Thymus (tissue), 14 donors: ENCODE results near the gene FAM234B. TPM values are rescaled to one million over a fixed set of nuclear protein-coding genes. Genes with fewer than 3 reads are reported as not detected.

Experiments
- DNase-seq, 9 donors: peaks; one replicate each; pipeline ENCODE4 v3.0.0-alpha.2; 2013; ENCODE audit warnings: low spot score in 9 of 9, low read depth in 6 of 9, missing footprints in 1 of 9
- H3K27ac ChIP-seq, 2 donors: one replicate each; pipeline ENCODE4 v1.5.1; 2013; ENCODE audit warnings: control low read depth in 1 of 2, low read depth in 1 of 2, low read length in 1 of 2, mild to moderate bottlenecking in 1 of 2, moderate library complexity in 1 of 2
- H3K27me3 ChIP-seq, 2 donors: one replicate each; pipeline ENCODE4 v1.5.1; 2013; ENCODE audit warnings: low read length in 1 of 2; ENCODE audit not compliant: control insufficient read depth in 2 of 2, insufficient read depth in 1 of 2
- H3K36me3 ChIP-seq, 2 donors: one replicate each; pipeline ENCODE4 v1.5.1; 2013; ENCODE audit warnings: low read length in 1 of 2, mild to moderate bottlenecking in 1 of 2, moderate library complexity in 1 of 2; ENCODE audit not compliant: control insufficient read depth in 2 of 2, insufficient read depth in 2 of 2
- H3K4me1 ChIP-seq, 2 donors: one replicate each; pipeline ENCODE4 v1.5.1; 2013; ENCODE audit warnings: low read length in 2 of 2; ENCODE audit not compliant: control insufficient read depth in 2 of 2, insufficient read depth in 2 of 2
- H3K4me3 ChIP-seq, 2 donors: one replicate each; pipeline ENCODE4 v1.5.1; 2013; ENCODE audit warnings: low read length in 2 of 2, control low read depth in 1 of 2, mild to moderate bottlenecking in 1 of 2
- H3K9me3 ChIP-seq, 2 donors: one replicate each; pipeline ENCODE4 v1.5.1; 2013; ENCODE audit warnings: low read length in 1 of 2, mild to moderate bottlenecking in 1 of 2; ENCODE audit not compliant: control insufficient read depth in 2 of 2, insufficient read depth in 1 of 2
- WGBS: extraction: QIAGEN DNeasy Blood & Tissue Kit; methylation state at CpG from one replicate; pipeline ENCODE4 v1.1.7; 2013; 5-methylcytosine and 5-hydroxymethylcytosine counted together
- long read RNA-seq, 10 donors: transcript quantifications; one replicate each; lab custom pipeline, GENCODE V29; 2026
- polyA plus RNA-seq: library from polyadenylated mRNA; stranded (reverse); fragments of 200-250 nt; gene quantifications from one replicate; pipeline ENCODE4 v1.2.3, GENCODE V29; 2013
- total RNA-seq: library from RNA; stranded (reverse); fragments of 120-200 nt; gene quantifications from one replicate; pipeline ENCODE4 v1.2.4, GENCODE V29; 2013
- donor health status: healthy.

The FAM234B gene, protein sequence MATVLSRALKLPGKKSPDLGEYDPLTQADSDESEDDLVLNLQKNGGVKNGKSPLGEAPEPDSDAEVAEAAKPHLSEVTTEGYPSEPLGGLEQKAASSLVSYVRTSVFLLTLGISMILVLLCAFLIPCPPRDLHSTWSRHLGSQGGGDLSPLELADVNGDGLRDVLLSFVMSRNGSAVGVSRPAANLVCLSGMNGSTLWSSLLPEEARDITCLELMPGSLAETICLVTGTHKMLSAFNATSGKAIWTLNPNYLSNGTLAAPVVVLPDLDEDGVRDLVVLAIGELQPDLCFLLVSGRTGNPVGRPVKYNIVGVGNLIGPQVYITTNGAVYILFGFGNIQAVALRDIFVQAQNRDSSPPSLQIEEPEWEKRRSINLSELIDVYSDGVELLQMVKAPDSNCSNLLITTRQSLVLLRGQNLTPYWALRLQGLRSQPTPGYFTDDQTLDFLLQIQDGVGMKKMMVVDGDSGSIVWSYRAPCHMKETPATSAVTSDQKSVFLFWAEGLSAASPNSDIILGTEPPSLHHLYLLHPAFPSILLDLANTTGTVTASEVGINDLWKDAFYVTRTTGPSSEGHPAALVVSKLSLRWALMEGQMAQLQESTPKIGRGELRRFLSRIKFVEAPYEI
- 4.1 TPM for total RNA-seq
- 3.8 TPM for polyA plus RNA-seq
- long read RNA-seq, donor 1 = 0 reads
- long read RNA-seq, donor 2 = 0 reads
- long read RNA-seq, donor 3 = 0 reads
- long read RNA-seq, donor 4 = 0 reads
- long read RNA-seq, donor 5, full-length matches to known transcripts = 1 of 1 reads
- long read RNA-seq, donor 5, partial matches to known transcripts = 0 of 1 reads
- long read RNA-seq, donor 5, other reads (novel, unspliced or antisense) = 0 of 1 reads
- long read RNA-seq, donor 6 = 0 reads
- long read RNA-seq, donor 7, full-length matches to known transcripts = 1 of 1 reads
- long read RNA-seq, donor 7, partial matches to known transcripts = 0 of 1 reads
- long read RNA-seq, donor 7, other reads (novel, unspliced or antisense) = 0 of 1 reads
- long read RNA-seq, donor 8 = 0 reads
- long read RNA-seq, donor 9, full-length matches to known transcripts = 1 of 1 reads
- long read RNA-seq, donor 9, partial matches to known transcripts = 0 of 1 reads
- long read RNA-seq, donor 9, other reads (novel, unspliced or antisense) = 0 of 1 reads
- long read RNA-seq, donor 10 = 0 reads

- Histone ChIP-seq H3K36me3 (no peaks in the 10 kb centered on the region), H3K27me3 (peaks cover 0 to 7% of the 10 kb centered on the region in 2 donors), H3K9me3 (no peaks in the 10 kb centered on the region), H3K4me1 (peaks cover 2 to 8% of the 10 kb centered on the region in 2 donors), H3K4me3 (peak within 1 kb of the TSS; percentile 82 to 93), H3K27ac (peak within 1 kb of the TSS in 1 of 2 donors; percentile 15)
- WGBS = 5% methylated on average over 74 of the region's 74 CpGs
- peak; percentile 23 to 79 (median 54) for DNase-seq
These were observed at the start of gene FAM234B for GRCh38 chr12:13044002-13044905. Gene FAM234B, plus strand, starts transcription at chr12:13044381. Its CDS starts 23 bp downstream, at chr12:13044404.

GRCh38 chr12:12995088-12995487 is 49.1 kb upstream of the FAM234B start:
- Histone ChIP-seq H3K4me3 (no peak overlapping the region), H3K27ac (no peak overlapping the region), H3K4me1 (peaks cover 7% of the 10 kb centered on the region in 2 donors), H3K36me3 (no peaks in the 10 kb centered on the region), H3K27me3 (peaks cover 0 to 2% of the 10 kb centered on the region in 2 donors), H3K9me3 (no peaks in the 10 kb centered on the region)
- WGBS = 98% methylated on average over 3 of the region's 3 CpGs
- no peak for DNase-seq

DNA sequence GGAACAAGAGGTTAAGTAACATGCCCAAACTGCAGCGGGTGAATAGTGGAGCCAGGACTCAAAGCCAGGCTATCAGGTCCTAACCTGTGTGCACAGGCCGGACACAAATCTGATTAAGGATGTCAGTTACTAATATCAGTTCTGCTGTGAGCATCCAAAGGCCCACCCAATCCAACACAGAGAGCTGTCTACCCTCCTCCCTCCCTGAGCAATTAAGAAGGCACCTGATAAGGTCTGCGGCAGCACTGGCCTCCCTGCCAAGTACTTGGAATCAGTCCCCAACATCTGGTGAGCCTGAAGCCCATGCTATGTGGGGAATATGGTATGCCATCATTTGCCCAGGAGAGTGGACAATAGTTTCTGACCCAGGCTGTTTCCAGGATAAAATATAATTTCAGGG is 48.0 kb upstream of the FAM234B start:
- Histone ChIP-seq H3K4me1 (peaks cover 7 to 12% of the 10 kb centered on the region in 2 donors), H3K36me3 (no peaks in the 10 kb centered on the region), H3K27me3 (peaks cover 0 to 10% of the 10 kb centered on the region in 2 donors), H3K27ac (no peak overlapping the region), H3K4me3 (no peak overlapping the region), H3K9me3 (no peaks in the 10 kb centered on the region)
- WGBS = 93% methylated on average over 3 of the region's 3 CpGs
- no peak for DNase-seq

- Histone ChIP-seq H3K4me1 (peaks cover 12 to 17% of the 10 kb centered on the region in 2 donors), H3K27ac (no peak overlapping the region)
- DNase-seq = no peak
These were observed 47.0 kb upstream of the FAM234B start for GRCh38 chr12:12997156-12997555.

DNA sequence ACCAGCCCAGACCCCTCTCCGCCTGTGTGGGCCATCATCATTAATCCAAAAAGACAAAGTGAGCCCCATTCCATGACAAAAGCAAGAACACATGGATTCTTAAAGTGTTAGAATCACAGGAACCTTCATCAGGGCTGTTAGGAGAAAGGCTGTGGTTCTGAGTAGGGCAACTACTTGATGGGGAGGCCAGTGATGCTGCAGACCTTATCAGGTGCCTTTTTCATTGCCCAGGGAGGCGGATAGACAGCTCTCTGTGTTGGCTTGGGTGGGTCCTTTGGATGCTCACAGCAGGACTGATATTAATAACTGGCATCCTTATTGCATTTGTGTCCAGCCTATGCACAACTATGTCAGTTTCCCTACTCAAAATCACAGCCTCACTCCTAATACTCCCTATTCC is 46.4 kb upstream of the FAM234B start:
- H3K27ac ChIP-seq = no peak overlapping the region
- 74% methylated on average over 2 of the region's 2 CpGs for WGBS
- H3K9me3 ChIP-seq = peaks cover 0 to 4% of the 10 kb centered on the region in 2 donors
- no peak for DNase-seq
- H3K36me3 ChIP-seq = no peaks in the 10 kb centered on the region
- H3K4me3 ChIP-seq = no peak overlapping the region
- H3K27me3 ChIP-seq = peaks cover 0 to 25% of the 10 kb centered on the region in 2 donors
- peaks cover 12 to 17% of the 10 kb centered on the region in 2 donors for H3K4me1 ChIP-seq

More at GRCh38 chr12:12997156-12997555, 47.0 kb upstream of the FAM234B start:
- no peaks in the 10 kb centered on the region for H3K36me3 ChIP-seq
- peaks cover 0 to 20% of the 10 kb centered on the region in 2 donors for H3K27me3 ChIP-seq
- WGBS = 62% methylated on average over 3 of the region's 3 CpGs
- H3K4me3 ChIP-seq = no peak overlapping the region
- peaks cover 0 to 4% of the 10 kb centered on the region in 2 donors for H3K9me3 ChIP-seq

- Histone ChIP-seq H3K36me3 (no peaks in the 10 kb centered on the region), H3K4me1 (peaks cover 12 to 17% of the 10 kb centered on the region in 2 donors), H3K27ac (no peak overlapping the region), H3K27me3 (peaks cover 0 to 27% of the 10 kb centered on the region in 2 donors), H3K4me3 (no peak overlapping the region), H3K9me3 (peaks cover 0 to 4% of the 10 kb centered on the region in 2 donors)
- no peak for DNase-seq
- WGBS = 98% methylated on average over 4 of the region's 4 CpGs
These were observed 45.9 kb upstream of the FAM234B start for GRCh38 chr12:12998248-12998647.

GRCh38 chr12:12999271-12999958 is 44.8 kb upstream of the FAM234B start:
- H3K36me3 ChIP-seq = no peaks in the 10 kb centered on the region
- 63% methylated on average over 22 of the region's 22 CpGs for WGBS
- peaks cover 12 to 17% of the 10 kb centered on the region in 2 donors for H3K4me1 ChIP-seq
- peak overlapping the region; percentile 56 to 71 for H3K4me3 ChIP-seq
- H3K27ac ChIP-seq = peak overlapping the region in 1 of 2 donors; percentile 80
- peak in 2 of 9 donors; percentile 8 to 19 for DNase-seq
- peaks cover 0 to 30% of the 10 kb centered on the region in 2 donors for H3K27me3 ChIP-seq
- H3K9me3 ChIP-seq = peaks cover 0 to 4% of the 10 kb centered on the region in 2 donors
